Astrocyte of the cerebellum (primary cell): Measurements from ENCODE around the gene WDR82.

Experiments
- DNase-seq: peaks from one replicate; pipeline ENCODE4 v3.0.0-alpha.2; 2011; ENCODE audit warnings: low read depth
- H3K4me3 ChIP-seq: 2 replicates; pipeline ENCODE4 v1.5.1; 2011; ENCODE audit warnings: mild to moderate bottlenecking, low read depth, low read length, moderate library complexity
- in situ Hi-C: cut with HindIII; loops from 2 replicates; pipeline ENCODE4 v1.10.0; 2017; ENCODE audit warnings: low sequenced_read_pairs
- TF ChIP-seq, protein P1 (sequence below): IDR thresholded peaks from 2 replicates; pipeline ENCODE4 v1.5.1; 2012; ENCODE audit warnings: low read length, low read depth, moderate library complexity, mild to moderate bottlenecking; ENCODE audit errors: missing control alignments

WDR82 gene

DNA sequence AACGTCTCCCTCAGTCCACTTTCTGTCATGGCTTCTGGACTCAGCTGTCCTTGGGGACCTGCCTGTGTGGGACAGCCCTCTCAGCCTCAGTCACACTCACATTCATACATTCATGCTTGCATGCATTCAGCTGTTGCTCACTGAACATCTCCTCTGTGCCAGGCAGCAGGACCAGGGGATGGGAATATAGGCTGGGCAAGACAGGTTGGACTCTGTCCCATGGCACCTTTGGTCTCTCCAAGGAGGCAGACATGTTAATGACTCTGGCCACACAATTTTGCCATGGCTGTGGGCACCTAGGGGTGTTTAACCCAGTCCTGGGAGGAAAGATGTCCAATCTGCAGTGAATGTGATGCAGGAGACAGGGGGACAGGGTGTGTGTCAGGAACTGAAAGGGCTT lies 29.9 kb upstream of the WDR82 start:
- no peak for DNase-seq
- TF ChIP-seq, protein P1, sequence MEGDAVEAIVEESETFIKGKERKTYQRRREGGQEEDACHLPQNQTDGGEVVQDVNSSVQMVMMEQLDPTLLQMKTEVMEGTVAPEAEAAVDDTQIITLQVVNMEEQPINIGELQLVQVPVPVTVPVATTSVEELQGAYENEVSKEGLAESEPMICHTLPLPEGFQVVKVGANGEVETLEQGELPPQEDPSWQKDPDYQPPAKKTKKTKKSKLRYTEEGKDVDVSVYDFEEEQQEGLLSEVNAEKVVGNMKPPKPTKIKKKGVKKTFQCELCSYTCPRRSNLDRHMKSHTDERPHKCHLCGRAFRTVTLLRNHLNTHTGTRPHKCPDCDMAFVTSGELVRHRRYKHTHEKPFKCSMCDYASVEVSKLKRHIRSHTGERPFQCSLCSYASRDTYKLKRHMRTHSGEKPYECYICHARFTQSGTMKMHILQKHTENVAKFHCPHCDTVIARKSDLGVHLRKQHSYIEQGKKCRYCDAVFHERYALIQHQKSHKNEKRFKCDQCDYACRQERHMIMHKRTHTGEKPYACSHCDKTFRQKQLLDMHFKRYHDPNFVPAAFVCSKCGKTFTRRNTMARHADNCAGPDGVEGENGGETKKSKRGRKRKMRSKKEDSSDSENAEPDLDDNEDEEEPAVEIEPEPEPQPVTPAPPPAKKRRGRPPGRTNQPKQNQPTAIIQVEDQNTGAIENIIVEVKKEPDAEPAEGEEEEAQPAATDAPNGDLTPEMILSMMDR, result no peak
- in situ Hi-C loops, result no loop called here
- no peak overlapping the region for H3K4me3 ChIP-seq

DNA sequence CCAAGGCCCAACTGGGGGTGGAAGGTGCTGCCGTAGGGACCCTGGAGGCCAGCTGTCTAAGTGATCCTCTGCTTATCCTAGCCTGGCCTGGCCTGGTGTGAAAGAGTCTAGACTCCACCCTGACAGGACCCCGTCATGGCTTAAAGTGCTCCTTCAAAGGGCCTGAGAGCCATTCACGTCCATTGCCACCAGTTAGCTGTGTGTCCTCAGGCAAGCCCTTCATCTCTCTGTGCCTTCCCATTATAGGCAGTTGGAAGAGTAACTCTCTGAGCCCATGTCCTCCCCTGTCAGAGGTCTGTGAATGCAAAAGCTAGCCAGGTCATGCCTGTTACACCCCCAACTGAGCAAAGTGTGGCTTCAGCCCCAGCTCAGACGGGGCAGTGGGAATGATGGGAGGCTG lies 28.5 kb upstream of the WDR82 start:
- in situ Hi-C loops, result no loop called here

DNA sequence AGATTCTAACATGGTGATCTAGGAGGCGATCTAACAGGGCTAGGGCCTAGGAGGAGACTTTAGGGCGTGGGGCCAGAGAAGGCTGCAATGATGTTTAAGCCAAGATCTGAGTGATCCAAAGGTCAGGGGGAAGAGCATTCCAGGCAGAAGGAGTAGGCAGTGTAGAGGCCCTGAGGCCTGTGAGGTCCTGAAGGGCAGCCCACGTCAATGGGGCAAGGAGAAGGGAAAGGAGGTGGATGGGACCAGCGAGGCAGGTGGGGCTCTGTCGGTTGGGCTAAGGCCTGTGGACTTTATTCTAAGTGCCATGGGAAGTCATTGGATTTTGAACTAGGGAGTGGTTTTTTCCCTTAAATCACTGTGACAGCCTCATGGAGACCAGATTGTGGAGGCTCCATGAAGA lies 27.5 kb upstream of the WDR82 start:
- TF ChIP-seq, protein P1, result no peak
- in situ Hi-C loops, result no loop called here
- no peak overlapping the region for H3K4me3 ChIP-seq
- DNase-seq, result no peak

More for the DNA sequence above, 28.5 kb upstream of the WDR82 start:
- no peak overlapping the region for H3K4me3 ChIP-seq
- TF ChIP-seq, protein P1, result no peak
- DNase-seq, result no peak

DNA sequence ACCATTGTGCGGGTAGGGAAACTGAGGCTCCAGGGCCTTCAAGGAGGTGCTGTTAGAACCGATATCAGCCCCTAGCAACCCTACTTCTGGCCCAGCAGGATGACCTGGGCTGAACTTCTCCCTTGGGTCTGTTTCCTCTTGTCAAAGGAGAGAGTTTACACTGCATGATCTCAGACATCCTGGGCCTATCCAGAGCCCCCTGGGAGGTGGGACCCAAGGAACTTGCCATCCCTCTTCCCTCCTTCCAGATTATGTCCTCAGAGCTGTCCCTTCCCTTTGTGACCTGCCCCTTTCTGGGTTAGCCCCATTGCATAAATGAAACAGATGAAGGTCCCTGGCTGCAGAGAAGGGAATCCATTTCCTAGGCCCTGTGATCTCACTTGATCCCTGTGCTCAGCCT lies 25.4 kb upstream of the WDR82 start:
- in situ Hi-C loops, result no loop called here
- no peak for DNase-seq

DNA sequence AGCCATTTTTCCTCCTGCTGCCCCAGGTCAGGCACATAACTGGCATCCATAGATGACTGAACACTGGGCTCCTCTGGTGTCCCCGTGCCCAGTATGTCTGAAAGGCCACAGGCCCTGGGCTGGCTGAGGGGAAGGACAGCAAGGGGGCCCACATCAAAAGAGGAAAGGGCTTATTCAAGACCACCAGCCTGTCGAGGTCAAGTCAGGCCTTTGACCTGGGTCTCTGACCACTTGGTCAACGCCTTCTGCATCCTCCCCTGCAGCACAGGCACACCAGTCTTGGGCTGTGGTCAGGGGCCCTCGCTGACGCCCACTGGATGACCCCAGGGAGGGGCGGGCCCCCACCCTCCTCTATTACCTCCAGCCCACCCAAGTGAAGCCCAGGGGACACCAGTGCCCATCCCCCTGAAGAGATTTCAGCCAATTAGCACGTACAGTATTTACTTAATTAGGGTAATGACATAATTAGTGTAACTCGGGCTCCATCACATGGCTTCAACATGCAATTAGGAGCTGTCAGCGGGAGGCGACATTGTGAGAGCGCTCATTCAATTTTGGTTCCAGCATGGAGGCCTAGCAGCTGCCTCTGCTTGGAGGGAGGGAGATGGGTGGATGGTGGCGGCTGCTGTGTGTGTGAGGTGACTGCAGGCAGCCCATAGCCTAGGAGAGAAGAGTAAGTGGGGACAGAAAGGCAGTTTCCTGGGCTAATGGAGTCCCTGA lies 24.1 kb upstream of the WDR82 start:
- TF ChIP-seq, protein P1, result no peak
- in situ Hi-C loops, result no loop called here
- H3K4me3 ChIP-seq, result no peak overlapping the region
- no peak for DNase-seq

More for the DNA sequence above, 25.4 kb upstream of the WDR82 start:
- TF ChIP-seq, protein P1, result no peak
- H3K4me3 ChIP-seq, result no peak overlapping the region

DNA sequence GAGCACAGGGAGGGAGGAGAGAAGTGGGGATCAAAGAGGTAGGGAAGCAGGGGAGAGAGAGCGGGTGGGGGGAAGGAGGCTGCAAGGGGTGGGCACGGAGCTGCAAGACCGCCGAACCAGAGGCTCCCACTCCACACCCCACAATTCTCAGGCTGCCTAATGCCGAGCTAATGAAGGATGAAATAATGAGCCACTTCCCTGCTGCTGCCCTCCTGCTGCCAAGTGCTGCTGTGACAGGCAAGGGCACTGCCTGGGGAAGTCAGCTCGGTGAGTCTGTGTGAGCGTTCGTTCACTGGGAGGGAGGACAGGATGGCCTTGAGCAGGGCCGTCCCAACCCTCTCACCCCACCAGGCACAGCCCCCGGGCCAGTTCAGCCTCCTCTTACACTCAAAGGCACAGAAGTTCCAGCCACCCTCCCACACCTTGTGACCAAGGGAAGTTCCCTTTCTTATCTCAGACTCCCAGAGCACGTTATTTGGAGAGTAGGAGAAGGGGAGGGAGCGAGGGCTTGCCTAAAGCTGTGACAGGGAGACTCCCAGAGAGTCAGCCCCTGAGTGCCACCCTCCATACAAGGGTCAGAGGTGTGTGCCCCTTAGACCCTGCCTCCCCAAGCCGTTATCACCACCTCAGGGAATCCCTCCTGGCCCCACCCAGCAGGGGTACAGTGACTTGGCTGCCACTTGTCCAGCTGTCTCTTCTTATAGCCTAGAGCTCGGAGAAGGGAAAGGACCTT lies 21.6 kb upstream of the WDR82 start:
- no peak for DNase-seq
- in situ Hi-C loops, result no loop called here
- TF ChIP-seq, protein P1, result no peak
- no peak overlapping the region for H3K4me3 ChIP-seq
